Astrocyte of the cerebellum (primary cell): ENCODE results near the gene ACTN1.

Experiments
- DNase-seq: peaks from one replicate; pipeline ENCODE4 v3.0.0-alpha.2; 2011; ENCODE audit warnings: low read depth
- H3K4me3 ChIP-seq: 2 replicates; pipeline ENCODE4 v1.5.1; 2011; ENCODE audit warnings: mild to moderate bottlenecking, low read depth, low read length, moderate library complexity
- CTCF ChIP-seq: IDR thresholded peaks from 2 replicates; pipeline ENCODE4 v1.5.1; 2012; ENCODE audit warnings: low read length, low read depth, moderate library complexity, mild to moderate bottlenecking; ENCODE audit errors: missing control alignments
- in situ Hi-C: cut with HindIII; loops from 2 replicates; pipeline ENCODE4 v1.10.0; 2017; ENCODE audit warnings: low sequenced_read_pairs

ACTN1 gene

GRCh38 chr14:68940614-68941185, 38.4 kb downstream of the ACTN1 start:
- no peak for TF ChIP-seq CTCF
- no peak overlapping the region for H3K4me3 ChIP-seq
- DNase-seq: no peak
- in situ Hi-C loops: no loop called here

GRCh38 chr14:68939893-68940613, 39.0 kb downstream of the ACTN1 start:
- no peak for TF ChIP-seq CTCF

GRCh38 chr14:68939181-68939892, 39.8 kb downstream of the ACTN1 start:
- TF ChIP-seq CTCF: no peak
- no peak for DNase-seq
- in situ Hi-C loops: no loop called here
- no peak overlapping the region for H3K4me3 ChIP-seq

More at GRCh38 chr14:68939893-68940613, 39.0 kb downstream of the ACTN1 start:
- peak; percentile 99 for DNase-seq
- in situ Hi-C loops: no loop called here
- no peak overlapping the region for H3K4me3 ChIP-seq

- in situ Hi-C loops: no loop called here
- no peak overlapping the region for H3K4me3 ChIP-seq
- no peak for DNase-seq
Measured at GRCh38 chr14:68938271-68939150, 40.6 kb downstream of the ACTN1 start.

GRCh38 chr14:68937471-68938270, 41.4 kb downstream of the ACTN1 start:
- TF ChIP-seq CTCF: peak; percentile 51
- in situ Hi-C loops: no loop called here
- no peak overlapping the region for H3K4me3 ChIP-seq
- DNase-seq: no peak

More at GRCh38 chr14:68938271-68939150, 40.6 kb downstream of the ACTN1 start:
- no peak for TF ChIP-seq CTCF

- H3K4me3 ChIP-seq: no peak overlapping the region
- no peak for TF ChIP-seq CTCF
- in situ Hi-C loops: no loop called here
- DNase-seq: no peak
Measured at GRCh38 chr14:68936980-68937379, 42.1 kb downstream of the ACTN1 start.
